Stimulated activated CD8-positive, alpha-beta memory T cell treated with anti-CD3 and anti-CD28 coated beads, Interleukin-12 subunit alpha, Interleukin-12 subunit beta, amount 100 ng/mL, for 24 hours (primary cell): ENCODE results near the gene LSM3.

ENCODE experiments used
- DNase-seq: peaks from one replicate; pipeline ENCODE4 v3.0.0-alpha.2; 2020; ENCODE audit errors: extremely low read depth

LSM3 gene

DNA sequence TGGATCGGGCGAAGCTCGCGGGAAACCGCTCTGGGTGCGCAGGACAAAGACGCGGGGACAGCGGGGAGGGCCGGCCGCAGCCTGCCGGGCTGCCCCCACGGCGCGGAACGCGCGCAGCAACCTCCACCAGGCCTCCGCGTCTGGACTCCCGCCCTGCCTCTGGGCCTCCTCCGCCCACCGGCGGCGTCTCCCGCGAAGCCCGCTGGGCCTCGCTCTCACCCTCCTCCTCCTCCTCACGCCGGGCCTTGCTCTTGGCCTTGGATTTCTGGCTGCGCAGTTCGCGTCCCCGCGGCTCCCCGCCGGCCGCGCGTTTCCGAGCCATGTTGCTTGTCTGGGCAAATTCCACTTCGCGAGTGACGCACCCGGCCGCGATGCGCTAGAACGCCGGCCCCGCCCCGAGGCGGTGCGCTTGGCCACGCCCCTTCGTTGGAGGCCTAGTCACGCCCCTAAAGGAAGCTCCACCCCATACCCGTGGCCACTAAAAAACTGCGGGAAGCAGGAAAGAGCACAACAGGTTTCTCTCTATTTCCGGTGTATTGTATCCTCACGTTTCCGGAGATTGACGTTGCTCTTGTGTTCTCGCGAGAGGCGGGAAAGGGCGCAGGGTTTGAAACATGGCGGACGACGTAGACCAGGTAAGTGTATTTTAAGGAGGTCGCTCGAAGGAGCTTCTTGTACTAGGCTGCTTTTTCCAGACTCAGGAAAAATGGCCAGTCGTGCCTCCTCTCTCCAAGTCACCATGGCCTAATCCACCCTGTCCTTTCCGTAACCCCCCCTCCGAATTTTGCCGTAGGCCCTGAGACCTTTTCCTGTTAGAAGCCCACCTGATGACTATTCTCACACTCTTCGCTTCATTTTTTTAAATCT, at the start of gene LSM3, which contains the start of gene XPC:
Gene LSM3 (plus strand): TSS at position 571 of the 867 bp plus-strand sequence. CDS start 44 bp downstream, at position 615.
Gene XPC (minus strand): TSS at position 355 of the 867 bp plus-strand sequence. CDS start 33 bp downstream, at position 322.
- DNase-seq = peak; percentile 91

DNA sequence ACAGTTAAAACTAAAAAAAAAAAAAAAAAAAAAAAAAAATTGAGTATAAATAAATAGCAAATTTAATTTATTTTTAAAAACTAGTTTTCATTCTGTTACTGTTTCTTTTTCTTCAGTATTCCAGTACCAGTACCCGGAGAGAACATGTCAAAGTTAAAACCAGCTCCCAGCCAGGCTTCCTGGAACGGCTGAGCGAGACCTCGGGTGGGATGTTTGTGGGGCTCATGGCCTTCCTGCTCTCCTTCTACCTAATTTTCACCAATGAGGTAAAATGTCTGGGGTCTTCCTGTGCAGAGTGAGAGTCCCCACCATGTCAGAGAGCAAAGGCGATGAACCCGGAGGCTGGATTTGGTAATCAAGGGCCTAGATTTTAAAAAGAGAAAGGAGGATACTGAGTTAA, 49.3 kb upstream of the LSM3 start:
- DNase-seq = no peak

DNA sequence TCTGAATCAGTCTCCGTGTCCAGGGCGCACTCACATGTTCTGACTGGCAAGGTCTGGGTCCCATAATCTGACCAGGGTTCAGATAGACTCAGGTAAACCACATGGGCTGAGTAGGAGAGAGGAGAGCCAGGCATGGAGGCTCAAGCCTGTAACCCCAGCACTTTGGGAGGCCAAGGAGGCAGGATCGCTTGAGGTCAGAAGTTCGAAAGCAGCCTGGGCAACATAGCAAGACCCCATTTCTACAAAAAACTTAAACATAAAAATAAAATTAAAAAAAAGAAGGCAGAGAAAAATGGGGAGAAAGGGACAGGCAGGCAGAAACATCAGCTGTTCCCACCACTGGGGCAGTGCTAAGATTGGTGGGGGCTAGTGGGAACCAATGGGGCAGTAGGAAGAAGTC, 48.4 kb upstream of the LSM3 start:
- no peak for DNase-seq

GRCh38 chr3:14130707-14131106, 47.9 kb upstream of the LSM3 start:
- no peak for DNase-seq

- DNase-seq = no peak
Measured at GRCh38 chr3:14131134-14131533, 47.5 kb upstream of the LSM3 start.

- DNase-seq = no peak
Measured at GRCh38 chr3:14132120-14132519, 46.5 kb upstream of the LSM3 start.

DNA sequence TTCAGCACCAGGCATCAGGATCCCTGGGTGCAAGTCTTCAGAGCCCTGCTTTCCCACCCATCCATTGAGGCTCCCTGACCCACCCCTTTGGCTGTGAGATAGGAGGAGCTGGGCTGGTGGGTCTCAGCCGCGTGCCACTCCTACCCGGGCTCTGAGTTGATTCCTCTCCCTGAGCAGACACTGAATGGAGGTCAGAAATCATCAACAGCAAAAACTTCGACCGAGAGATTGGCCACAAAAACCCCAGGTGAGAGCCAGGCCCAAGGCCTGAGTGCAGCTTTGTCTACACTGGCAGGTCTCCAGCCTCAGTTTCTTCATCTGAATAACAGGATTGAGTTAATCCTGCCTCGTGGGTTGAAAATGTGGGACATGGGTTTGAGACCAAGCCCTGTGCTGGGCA, 45.9 kb upstream of the LSM3 start:
- DNase-seq = no peak

DNA sequence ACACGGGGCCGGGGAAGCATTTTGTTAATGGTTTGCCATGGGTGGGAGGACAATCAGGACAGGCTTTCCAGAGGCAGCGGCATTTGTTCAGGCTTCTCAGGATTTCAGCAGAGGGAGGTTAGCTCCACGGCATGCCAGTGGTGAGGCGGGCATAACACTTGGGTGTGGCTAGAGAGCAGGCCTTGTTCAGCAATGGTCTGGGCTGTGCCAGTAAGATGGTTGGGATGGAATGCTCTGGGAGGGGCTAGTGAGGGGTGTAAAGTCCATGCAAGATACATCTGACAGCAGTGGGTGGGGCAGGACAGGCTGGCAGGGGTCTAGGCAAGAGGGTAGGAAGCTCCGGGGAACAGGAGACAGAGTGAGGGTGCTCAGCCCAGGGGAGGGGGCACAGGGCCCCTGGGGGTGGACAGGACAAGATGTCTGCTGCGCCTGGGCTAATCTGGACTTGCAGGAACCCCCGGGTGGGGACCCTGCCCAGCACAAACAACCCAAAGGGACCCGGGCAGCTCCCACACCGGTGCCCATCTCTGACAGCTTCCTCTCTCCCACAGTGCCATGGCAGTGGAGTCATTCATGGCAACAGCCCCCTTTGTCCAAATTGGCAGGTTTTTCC, 45.3 kb upstream of the LSM3 start:
- DNase-seq = no peak

GRCh38 chr3:14133876-14134275, 44.7 kb upstream of the LSM3 start:
- no peak for DNase-seq

- DNase-seq = no peak
Measured at GRCh38 chr3:14134291-14134690, 44.3 kb upstream of the LSM3 start.

DNA sequence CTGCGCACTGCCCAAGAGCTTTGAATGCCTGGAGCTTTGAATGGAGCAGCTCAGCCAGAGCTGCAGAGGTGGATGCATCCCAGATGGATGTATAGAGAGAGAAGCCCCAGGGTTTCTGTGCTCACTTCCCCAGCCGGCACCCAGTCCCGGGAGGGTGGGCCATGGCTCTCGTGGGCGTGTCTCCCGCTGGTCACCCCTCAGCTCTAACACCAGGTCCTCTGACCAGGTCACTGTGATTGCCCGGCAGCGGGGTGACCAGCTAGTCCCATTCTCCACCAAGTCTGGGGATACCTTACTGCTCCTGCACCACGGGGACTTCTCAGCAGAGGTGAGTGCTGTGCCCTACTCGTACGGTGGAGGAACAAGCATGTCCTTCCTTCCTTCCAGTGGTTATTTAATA, 43.0 kb upstream of the LSM3 start:
- DNase-seq = no peak

DNA sequence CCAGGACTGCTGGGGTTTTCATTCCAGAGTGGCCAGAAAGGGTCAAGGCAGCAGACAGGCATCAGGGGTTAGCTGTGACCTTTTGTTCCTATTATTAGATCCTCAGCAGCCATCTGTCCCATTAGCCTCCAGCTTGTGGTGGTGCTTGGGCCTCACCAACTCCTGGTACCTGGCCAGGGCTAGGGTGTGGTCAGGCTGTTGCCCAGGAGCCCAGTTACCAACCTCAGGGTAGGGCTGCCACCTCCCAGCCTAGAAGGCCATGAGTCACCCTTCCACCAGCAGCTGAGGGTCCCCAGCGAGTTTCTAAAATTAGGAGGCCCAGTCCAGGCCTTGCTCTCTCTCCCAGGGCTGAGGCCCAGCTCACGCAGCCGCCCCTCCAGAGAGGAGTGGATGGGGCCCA, 41.6 kb upstream of the LSM3 start:
- no peak for DNase-seq

DNA sequence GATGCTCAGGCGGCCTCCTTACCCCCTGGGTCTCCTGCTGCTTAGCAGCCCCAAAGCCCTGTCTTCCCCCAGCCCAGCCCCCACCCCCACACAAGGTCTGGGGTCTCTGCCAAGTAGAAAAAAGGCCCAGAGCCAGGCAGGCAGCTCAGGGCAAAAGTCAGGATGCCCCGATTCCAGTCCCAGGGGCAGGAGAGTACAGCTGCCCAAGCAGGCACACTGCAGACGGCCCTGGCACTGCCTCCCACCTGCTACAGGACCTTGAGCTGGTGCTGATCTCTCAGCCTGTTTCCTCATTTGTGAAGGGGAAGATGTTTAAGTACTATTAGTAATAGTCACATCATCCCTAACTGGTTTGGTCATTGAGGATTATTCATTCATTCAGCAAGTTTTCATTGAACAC, 41.2 kb upstream of the LSM3 start:
- DNase-seq = no peak

DNA sequence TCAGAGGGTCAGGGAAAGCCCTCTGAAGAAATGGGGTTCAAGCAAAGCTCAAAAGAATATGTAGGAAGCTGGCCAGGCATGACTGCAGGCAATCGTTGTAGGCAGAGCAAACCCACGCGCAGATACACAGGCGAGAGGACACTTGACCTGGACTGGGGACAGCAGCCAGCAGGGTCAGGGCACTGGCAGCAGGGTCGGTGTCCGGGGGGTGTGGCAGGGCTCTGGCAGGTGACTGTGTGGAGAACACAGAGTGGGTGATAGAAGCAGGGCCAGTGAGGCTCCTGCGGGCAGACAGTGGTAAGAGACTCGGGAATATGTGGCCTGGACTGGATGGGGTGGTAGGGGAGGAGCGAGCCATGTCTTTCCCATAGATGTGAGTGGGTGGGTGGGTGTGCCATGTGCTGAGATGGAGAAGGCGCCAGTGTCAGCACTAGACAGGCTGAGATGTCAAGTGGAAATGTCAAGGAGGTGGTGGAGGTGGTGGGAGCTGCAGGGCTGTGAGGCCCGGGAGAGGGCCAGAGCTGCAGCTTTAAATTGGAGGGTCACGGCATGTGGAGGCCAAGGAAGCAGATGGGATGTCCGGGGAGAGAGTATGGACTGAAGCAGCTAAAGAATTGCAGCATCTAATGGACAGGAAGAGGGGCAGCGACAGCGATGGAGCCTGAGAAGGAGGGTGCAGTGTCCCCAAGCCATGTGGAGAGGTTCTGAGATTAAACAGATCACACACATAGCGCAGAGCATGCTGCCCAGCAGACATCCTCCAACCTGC, 40.3 kb upstream of the LSM3 start:
- no peak for DNase-seq

- no peak for DNase-seq
Measured at GRCh38 chr3:14138878-14139655, 39.5 kb upstream of the LSM3 start.

DNA sequence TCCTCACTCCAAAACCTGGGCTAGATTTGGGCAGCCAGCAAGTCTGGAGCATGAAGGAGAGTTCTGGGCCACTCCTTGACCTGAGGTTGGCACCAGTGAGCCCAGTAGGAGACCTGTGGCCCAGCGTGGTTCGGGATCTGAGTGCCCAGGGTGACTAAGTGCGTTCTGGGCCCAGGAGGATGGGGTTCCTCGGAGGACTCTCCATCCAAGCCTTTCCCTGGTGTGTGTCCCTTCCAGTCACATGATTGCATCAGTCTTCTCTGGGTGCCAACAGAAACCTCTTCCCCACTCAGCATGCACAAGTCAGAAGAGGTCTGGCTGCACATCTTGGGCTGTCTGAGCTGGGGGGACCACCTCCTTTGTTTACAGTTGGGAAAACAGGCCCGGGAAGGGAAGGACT, 38.8 kb upstream of the LSM3 start:
- no peak for DNase-seq

GRCh38 chr3:14140668-14141067, 37.9 kb upstream of the LSM3 start:
- no peak for DNase-seq

DNA sequence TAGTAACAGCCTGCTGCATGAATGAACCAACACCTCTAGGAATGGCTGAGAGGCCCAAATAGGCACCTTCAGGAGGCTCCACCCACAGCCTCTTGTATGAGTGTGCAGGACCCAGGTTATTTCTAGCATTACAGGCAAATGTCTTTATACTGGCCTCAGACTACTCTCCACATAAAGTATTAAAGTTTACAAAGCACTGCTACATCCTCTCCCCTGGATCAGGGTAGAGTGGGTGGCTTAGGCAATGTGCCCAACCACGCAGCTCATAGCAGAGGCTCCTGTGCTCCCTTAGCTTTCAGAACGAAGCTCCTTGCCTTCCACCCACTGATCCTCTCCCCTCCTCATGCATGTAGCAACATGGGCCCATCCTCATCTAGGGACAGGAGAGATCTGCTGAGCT, 37.5 kb upstream of the LSM3 start:
- no peak for DNase-seq

- no peak for DNase-seq
Measured at GRCh38 chr3:14141602-14142341, 36.8 kb upstream of the LSM3 start.

DNA sequence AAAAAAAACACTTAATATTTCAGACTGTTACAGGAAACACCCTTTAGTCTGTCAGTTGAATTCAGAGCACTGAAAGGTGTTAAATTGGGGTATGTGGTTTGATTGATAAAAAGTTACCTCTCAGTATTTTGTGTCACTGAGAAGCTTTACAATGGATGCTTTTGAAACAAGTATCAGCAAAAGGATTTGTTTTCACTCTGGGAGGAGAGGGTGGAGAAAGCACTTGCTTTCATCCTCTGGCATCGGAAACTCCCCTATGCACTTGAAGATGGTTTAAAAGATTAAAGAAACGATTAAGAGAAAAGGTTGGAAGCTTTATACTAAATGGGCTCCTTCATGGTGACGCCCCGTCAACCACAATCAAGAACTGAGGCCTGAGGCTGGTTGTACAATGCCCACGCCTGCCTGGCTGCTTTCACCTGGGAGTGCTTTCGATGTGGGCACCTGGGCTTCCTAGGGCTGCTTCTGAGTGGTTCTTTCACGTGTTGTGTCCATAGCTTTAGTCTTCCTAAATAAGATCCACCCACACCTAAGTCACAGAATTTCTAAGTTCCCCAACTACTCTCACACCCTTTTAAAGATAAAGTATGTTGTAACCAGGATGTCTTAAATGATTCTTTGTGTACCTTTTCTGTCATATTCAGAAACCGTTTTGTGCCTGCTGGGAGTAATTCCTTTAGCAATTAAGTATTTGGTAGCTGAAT, 35.9 kb upstream of the LSM3 start:
- no peak for DNase-seq
